Measurements from ENCODE around the gene GID8. TPM values are rescaled to one million over a fixed set of nuclear protein-coding genes. Genes with fewer than 3 reads are reported as not detected.
A peak's percentile ranks its signal among the peaks of the same experiment; 100 is the strongest.

The GID8 gene
- polyA plus RNA-seq, 5 donors, result 42.1 to 52.1 (median 45.8) TPM

DNA sequence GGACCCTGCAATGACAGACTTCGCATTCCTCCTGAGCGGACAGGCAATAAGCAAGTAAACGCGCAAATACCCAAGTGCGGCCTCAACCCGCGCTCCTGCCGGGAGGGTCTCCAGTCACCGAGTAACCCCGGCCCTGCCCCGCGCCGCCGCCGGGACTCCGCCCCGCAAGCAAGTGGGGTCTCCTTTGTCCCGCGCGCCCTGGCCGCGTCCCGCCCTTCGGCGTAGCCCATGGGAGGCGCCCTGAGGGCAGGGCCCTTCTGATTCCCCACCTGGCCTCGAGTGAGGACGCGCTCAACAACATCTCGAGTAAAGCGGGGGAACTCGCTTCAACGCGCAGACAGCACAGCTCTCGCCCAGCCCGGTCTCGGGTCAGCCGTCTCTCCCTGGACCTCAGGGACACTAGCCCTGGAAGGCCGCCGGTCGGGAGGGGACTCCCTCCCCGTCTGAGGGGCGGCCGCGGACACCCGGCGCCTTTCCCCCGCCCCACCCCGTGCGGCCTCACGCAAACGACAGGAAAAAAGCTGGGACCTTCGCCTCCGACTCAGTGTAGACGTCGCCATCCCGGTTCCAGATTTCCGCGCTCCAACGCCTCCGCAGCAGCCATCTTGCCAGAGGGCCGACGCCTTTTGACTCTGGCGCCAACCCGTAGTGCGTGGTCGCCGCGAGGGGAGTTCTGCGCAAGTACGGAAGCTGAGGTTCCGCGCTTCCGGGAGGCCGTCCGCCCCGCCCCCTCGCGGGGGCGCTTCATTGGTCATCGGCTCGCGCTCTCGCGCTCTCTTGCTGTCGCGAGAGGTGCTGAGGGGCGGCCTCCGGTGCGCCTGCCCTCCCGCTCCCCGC is 461 bp upstream of the GID8 start:
- DNase-seq, result peak; percentile 97

DNA sequence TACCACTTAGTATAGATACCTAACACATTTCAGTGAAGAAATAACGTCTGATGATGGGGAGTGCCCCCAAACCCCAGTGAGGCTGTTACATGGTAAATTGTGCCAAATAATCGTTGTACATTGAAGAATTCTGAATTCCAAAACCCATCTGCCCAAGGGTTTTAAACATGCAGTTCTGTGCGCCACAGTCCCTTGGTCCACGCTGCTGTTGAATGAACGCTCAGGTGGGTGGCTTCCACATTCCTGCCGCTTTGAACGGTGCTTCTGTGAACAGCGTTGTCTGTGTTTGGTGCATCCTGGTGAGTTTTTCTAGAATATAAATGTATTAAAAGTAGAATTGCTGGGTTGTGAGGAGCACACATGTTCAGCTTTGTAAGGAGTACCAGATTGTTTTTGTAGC is 2.9 kb downstream of the GID8 start:
- no peak for DNase-seq

DNA sequence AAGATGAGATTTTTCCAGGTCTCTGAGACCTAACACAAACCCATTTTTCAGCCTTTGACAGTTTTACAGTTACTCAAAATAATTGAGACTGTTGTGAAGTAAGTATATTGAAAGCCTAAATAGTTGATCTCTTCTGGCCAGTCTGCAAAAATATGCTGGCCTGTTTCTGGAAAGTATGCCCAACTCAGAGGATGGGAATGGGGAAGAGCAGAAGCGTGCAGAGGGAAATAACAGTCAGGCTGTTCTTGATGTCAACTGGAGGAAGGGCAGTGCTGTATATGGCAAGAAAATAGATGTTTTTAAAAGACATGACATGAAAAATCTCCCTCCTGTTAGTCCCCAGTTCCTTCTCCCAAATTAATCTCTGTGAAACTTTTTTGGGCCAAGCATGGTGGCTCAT is 3.8 kb downstream of the GID8 start:
- no peak for DNase-seq

DNA sequence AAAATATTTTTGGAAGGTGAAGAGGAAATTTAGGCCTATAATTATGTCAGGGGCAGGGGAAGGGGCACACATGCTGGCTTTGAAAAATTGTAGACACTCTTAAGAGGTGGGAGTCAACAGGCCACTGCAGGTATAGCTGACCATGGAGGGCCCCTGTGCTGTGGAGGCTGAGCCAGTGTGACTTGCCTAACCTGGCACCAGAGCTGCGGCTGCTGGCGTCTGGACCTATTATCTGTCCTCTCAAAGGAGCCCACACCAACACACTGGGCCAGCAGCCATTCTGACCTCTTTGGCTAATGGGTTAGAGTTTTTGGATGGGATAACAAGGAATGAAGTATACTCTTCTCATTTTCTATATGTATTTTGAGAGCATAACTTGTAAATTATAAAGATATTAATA is 4.5 kb downstream of the GID8 start:
- DNase-seq, result no peak

DNA sequence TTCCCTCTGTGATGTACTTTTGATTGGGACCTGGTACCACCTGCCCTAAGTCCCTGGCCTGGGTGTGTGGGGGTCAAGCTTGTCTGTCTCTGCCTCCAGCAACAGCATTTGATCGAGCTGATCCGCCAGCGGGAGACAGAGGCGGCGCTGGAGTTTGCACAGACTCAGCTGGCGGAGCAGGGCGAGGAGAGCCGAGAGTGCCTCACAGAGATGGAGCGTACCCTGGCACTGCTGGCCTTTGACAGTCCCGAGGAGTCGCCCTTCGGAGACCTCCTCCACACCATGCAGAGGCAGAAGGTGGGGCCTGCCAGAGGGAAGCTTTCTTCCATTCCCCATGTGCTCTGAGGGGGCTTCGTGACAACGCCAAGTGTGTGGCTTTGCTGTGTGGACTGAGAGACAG is 5.4 kb downstream of the GID8 start:
- DNase-seq, result no peak

DNA sequence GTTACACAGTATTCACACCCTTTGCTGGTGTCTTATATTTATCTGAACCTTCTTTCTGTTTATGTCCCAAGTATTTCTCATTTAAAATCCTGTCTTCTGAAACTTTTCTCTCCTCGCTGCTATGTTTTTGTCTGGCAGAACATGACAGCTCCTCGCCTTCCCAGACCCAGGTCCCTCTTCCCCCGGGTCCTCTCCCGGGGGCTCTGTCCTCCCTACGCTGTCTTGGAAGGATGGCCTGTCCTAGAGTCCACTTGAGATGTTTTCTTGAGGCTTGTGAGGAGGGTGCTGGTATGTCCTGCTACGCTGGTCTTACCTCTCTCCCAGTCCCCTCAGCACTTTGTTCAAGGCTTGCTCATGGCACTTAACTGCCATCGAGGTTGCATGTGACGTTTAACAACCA is 6.2 kb downstream of the GID8 start:
- no peak for DNase-seq

DNA sequence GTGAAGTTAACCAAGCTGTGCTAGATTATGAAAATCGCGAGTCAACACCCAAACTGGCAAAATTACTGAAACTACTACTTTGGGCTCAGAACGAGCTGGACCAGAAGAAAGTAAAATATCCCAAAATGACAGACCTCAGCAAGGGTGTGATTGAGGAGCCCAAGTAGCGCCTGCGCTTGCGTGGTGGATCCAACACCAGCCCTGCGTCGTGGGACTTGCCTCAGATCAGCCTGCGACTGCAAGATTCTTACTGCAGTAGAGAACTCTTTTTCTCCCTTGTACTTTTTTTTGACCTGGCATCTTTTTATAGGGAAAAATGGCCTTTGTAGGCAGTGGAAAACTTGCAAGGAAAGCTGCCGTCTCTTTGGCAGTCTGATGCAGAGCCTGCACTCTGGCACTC is 6.8 kb downstream of the GID8 start:
- no peak for DNase-seq

DNA sequence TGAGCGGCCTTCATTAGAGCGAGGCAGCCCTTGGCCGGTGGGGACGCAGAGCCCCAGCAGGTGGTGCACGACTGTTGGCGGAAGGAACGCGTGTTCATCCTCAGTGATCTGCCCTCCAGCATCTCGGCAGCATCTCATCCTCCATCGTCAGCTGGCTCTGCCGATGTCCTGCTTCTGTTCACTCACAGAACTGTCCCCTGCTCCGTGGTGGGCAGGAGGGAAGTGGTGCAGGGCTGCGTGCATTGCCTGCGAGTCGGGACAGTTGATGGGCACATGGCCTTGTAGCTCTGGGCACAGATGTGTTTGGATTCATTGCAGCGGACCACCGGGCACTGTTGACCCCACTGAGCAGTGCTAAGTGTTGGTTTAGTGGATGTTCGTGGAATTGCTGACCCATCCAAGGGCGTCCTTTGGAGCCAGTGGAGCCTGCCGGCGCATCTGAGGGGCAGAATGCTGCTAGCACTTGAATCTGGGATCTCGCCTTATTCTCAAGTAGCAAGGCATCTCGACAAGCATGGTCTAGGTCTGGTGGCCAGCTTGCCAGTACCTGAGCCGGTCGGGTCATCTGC is 7.9 kb downstream of the GID8 start:
- DNase-seq, result no peak

DNA sequence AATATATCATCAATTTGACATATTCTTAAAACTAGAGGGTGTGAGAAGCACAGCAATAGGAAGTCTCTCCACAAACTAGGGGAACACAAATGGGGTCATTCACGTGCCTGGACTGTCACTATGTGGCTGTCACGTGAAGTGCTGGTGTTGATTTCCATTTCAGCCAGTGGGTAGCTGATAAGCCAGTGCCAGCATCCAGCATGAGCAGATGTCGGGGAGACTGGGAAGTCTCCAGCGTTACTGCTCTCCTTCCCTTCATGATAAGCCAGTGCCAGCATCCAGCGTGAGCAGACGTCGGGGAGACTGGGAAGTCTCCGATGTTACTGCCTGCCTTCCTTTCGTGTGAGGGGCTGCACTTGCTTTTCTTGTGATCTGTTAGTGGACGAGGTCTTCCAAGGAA is 9.0 kb downstream of the GID8 start:
- DNase-seq, result no peak

DNA sequence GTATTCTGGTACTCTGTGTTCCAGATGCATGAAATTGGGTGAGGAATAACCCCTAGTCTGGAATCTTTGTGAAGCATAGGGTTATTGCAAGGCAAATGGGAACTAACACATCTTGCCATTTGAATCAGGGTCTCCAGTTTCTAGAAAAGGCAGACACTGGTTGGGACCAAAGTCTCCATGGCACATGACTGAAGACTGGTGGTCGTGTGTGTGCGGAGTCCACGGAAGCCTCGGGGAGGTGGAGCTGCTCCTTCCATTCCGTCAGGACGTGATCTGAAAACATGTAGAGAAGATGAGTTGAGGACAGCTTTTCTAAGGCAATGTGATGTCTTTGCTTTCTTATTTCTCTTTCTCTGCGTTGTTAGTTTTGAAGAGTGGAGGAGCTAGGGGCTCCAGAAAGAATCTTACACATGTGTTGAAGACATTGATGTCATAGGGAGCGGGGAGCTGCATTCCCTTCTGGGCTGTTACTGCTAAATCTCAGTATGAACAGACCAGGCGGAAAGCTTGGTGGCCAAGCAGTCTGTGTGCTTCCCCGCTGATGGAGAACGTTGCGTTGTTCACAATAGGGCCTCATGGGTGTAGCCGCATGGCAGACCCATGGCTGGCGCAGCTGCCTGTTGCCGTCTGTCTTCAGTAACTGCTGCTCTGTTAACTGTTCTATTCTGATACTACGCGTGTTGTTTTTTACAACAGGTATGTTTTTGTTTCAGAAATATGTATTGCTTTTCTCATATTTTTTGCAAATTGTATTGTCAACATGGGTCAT is 9.8 kb downstream of the GID8 start:
- no peak for DNase-seq

DNA sequence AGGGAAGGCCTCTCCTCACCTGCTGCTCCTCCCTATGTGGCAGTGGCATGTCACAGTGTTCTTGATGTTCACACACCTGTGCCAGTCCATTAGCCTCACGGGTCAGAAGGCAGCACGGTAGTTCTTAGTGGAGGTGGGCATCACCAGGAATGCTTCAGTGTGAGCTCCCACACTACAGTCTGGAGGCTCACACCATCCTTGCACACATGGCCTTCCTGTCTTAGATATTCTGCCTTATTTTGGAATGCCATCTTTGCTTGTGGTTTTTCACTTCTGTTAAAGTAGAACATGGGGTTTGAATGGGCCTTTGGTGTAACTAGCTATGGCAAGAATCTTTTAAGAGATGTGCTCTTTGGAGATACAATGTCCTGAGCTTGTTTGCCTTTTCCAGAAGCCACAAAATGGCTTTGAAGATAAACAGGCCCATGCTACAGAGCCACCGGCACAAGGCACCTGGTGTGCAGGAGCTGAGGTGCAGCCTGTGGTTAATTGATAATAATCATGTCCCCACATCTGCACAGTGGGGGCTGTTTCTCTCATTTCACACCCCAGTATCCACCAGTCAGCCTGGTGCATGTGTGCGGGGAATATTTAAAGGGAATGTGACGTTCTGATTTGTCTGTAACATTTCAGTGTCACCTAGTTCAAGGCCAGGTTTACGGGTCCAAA is 11.3 kb downstream of the GID8 start:
- no peak for DNase-seq

DNA sequence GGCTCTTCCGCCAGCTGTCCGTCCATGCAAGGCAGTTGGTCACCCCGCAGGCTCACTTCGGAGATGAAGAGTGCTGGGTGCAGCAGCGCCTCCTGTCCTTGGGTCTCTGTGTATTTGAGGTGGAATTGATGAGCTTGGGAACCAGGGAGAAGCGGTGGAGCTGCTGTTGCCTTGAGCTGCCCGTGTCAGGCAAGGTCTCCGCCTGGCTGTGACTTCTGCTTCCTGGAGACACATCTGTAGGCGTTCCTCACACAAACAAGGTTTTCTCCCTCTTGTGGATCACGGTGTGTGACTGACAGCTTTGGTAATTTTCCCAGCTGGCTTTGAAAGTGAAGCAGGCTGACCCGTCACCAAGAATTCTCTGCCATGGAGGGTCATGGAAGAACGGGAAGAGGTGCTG is 12.0 kb downstream of the GID8 start:
- no peak for DNase-seq

DNA sequence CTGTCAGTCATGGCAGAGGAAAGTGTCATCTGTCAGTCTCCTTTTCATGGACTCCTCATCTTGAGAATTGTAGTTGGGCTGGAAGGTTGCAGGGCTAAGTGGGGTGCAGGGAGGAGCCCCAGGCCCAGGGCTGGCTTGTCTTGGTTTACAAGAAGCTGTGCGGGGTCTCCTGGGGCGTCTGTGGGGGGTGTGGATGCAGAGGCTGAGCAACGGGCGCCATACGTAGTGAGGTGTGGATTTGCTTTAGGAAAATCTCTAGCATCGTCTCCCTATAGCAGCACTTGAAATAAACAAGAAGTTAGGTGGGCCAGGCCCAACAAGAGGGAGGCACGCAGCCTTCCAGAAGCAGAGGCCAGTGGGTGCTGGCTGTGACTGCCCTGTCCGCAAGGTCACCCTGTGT is 12.8 kb downstream of the GID8 start:
- no peak for DNase-seq

DNA sequence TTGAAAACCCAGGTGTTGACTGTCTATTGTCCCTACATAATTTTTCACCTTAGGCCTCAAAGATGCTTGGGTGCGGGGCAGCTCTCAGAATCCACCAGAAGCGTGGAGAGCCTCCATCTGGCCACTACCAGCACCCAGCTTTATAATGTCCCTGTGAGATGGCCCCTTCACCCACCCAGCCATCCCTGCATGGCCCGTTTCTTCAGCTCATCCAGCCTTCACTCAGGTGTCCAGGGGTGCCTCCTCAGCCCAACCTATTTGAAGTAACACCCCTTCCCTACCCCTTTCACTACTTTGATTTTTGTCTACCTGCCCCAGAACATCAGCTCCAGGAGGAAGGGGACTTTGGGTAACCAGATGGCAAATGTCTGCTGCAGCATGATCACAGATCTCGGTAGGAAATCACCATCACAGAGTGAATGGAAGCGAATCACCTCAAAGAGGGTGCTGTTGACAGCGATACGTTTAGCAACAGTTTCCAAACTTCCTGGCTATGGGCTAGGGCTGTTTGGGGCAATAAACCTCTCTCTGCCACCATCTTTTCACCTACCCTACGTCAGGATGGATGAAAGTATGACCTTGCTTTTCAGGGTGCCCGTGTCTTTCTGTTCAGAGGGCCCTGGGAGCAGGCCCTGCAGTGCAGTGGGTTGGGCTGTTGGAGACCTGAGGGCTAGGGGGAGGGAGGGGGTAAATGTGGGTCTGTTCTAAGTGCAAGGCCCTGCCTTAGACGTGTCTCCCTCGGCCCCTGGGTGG is 13.4 kb downstream of the GID8 start:
- DNase-seq, result no peak

DNA sequence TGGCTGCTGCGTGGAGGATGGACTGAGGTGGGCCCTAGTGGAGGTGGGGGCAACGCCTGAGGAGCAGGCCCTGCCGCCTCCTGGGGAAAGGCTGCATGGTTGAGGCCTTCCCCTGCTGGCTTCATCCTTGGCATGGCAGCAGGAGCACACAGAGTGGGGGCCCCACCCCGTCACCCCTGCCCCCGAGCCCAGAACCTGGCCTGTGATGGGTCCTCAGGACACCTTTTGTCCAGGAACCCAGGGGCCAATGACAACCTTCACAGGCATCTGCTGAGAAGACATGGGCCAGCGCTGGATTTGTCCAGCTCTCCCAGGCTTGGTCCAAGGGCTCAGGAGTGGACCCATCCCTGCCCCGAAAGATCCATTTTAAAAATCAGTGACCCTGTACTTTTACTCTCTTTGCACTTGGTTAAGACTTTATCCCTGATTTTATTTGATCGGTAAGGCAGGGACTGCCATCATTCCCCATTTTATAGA is 14.0 kb downstream of the GID8 start:
- DNase-seq, result no peak

DNA sequence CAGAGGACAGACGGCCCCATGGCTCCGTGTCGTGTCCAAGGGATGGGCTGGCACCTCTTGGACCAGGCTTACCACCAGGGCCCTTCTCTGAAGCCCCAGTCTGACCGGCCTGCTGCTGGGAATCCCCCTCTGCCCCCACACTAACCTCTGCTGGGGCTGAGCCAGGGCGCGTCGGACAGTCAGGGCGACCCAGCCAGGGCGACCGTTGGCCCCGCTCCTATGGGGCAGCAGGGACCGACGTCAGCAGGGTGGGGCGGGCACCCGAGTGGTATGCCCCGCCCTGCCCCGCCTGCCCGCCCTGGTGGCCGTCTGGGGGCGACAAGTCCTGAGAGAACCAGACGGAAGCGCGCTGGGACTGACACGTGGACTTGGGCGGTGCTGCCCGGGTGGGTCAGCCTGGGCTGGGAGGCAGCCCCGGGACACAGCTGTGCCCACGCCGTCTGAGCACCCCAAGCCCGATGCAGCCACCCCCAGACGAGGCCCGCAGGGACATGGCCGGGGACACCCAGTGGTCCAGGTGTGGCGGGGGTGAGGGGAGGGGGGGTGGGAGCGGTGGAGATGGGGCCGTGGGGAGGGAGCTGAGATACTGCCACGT is 14.5 kb downstream of the GID8 start, which contains the start of gene SLC17A9:
Gene SLC17A9, plus strand, starts transcription at position 337 of the 595 bp plus-strand sequence. Its CDS starts 122 bp downstream, at position 459.
- DNase-seq, result no peak

DNA sequence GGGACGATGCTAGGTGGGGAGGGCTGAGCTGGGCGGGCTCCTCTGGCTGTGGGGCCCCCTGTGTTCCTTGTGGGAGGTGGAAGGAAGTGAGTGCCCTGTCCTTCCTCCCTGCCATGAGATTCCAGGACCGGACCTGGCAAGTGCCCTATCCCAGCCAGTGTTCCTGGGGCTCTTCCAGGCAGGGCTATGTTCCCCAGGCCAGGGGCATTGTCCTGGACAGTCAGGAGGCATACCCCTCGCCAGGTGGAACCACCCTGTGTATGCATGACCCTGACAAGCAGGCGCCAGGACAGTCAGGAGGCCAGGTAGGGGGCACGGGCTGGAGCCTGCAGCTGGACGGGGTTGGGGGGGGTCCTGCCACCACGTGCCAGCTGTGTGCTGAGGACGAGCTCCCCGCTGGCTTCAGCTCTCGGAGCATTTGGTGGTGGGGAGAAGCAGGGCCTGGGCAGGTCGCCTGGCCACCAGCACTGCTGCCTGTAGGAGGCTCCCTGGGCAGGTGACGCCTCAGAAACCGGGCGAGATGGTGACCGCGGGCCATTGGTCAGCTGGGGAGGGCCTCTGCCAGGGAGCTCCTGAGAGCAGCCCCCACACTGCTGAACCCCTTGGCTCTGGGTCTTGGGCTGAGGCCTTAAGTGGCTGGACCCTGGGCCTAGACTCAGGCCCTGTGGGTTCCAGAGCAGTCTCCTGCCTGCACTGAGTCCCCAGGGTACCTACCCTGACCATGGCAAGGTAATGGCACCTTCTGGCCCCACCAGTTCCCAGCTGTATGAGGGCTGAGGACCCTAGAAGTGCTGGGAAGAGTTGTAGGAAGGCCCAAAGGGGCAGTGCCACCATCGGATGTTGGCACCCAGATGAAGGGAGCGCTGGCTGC is 15.3 kb downstream of the GID8 start:
- DNase-seq, result no peak

DNA sequence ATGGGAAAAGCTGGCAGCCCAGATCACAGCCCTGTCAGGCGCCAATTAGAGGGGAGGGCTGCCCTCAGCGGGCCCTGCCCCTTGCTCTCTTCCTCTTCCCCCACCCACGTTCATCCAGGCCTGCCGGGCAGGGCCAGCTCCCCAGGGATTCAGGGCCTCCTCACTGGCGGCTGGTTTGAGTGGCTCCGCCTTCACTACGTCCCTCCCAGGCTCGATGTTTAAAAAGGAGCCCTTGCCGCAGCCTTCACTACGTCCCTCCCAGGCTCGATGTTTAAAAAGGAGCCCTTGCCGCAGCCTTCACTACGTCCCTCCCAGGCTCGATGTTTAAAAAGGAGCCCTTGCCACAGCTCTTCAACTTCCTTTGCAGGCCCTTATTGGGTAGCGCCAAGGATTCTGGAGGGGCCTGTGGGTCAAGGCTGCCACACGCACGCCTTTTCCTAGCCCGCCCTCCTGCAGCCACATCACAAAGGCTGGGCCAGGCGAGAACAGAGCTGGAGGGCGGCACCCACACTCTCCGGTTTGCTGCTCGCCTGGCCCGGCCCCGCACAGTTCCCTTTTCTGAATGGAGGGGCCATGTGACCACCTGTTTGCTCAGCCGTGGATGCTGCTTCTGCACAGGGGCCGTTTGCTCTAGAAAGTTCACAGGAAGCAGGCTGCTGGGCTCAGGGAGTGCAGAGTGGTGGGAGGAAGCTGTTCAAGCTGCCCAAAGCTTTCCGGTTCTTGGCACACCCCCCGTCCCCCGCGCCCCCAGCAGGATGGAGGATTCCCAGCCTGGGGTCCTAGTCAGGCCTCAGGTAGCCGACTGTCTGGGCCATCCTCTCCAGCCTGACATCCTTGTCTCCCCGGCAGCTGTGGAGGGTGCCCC is 16.1 kb downstream of the GID8 start:
- peak; percentile 68 to 71 for DNase-seq
